Lung (tissue), 12 donors: Measurements from ENCODE around the gene SNX4. TPM values are rescaled to one million over a fixed set of nuclear protein-coding genes. Genes with fewer than 3 reads are reported as not detected.

ENCODE experiments used
- ATAC-seq: fragments of 200-7000 bp; cut with Tn5 transposase; one replicate; pipeline ENCODE4 v1.9.1; 2020; ENCODE audit warnings: moderate number of reproducible peaks; ENCODE audit not compliant: insufficient read depth, low FRiP score
- DNase-seq, 3 donors: peaks; one replicate each; pipeline ENCODE4 v3.0.0-alpha.2; 2013 to 2017
- H3K27ac ChIP-seq, 2 donors: one replicate each; pipeline ENCODE4 v1.5.1; 2013; ENCODE audit warnings: mild to moderate bottlenecking in 2 of 2, moderate library complexity in 2 of 2, control low read depth in 1 of 2, inconsistent platforms in 1 of 2, low read depth in 1 of 2, low read length in 1 of 2
- H3K27me3 ChIP-seq, 3 donors: one replicate each; pipeline ENCODE4 v1.5.1; 2013; ENCODE audit warnings: low read length in 2 of 3; ENCODE audit not compliant: control insufficient read depth in 3 of 3, insufficient read depth in 3 of 3
- H3K36me3 ChIP-seq, 4 donors: one replicate each; pipeline ENCODE4 v1.5.1; 2013; ENCODE audit warnings: low read length in 4 of 4, mild to moderate bottlenecking in 1 of 4, moderate library complexity in 1 of 4; ENCODE audit not compliant: control insufficient read depth in 4 of 4, insufficient read depth in 4 of 4
- H3K4me1 ChIP-seq, 5 donors: one replicate each; pipeline ENCODE4 v1.5.1; 2013; ENCODE audit warnings: low read length in 5 of 5, mild to moderate bottlenecking in 2 of 5, moderate library complexity in 1 of 5; ENCODE audit not compliant: control insufficient read depth in 5 of 5, insufficient read depth in 5 of 5
- H3K4me3 ChIP-seq: one replicate; pipeline ENCODE4 v1.5.1; 2013; ENCODE audit warnings: mild to moderate bottlenecking, control low read depth, moderate library complexity
- H3K9ac ChIP-seq, 2 donors: one replicate each; pipeline ENCODE4 v1.5.1; 2013; ENCODE audit warnings: low read length in 2 of 2, control low read depth in 1 of 2; ENCODE audit not compliant: insufficient read depth in 1 of 2
- H3K9me3 ChIP-seq, 4 donors: one replicate each; pipeline ENCODE4 v1.5.1; 2013; ENCODE audit warnings: low read length in 3 of 4, mild to moderate bottlenecking in 1 of 4, moderate library complexity in 1 of 4; ENCODE audit not compliant: control insufficient read depth in 4 of 4, insufficient read depth in 3 of 4
- CTCF ChIP-seq: IDR thresholded peaks from 2 replicates; pipeline ENCODE4 v1.5.1; 2012; ENCODE audit warnings: mild to moderate bottlenecking; ENCODE audit errors: control extremely low read depth, extremely low read depth
- WGBS, 2 donors: extraction: QIAGEN DNeasy Blood & Tissue Kit; methylation state at CpG; one replicate each; pipeline ENCODE4 v1.1.7; 2013; 5-methylcytosine and 5-hydroxymethylcytosine counted together
- polyA plus RNA-seq, 2 donors: library from polyadenylated mRNA; stranded (reverse); fragments of 200-250 nt; gene quantifications; one replicate each; pipeline ENCODE4 v1.2.1, GENCODE V29; 2013
- total RNA-seq, 2 donors: library from RNA; depleted of rRNA in 1 of 2; stranded (reverse); fragments of >200 nt in 1 of 2; gene quantifications; one replicate each; pipeline ENCODE4 v1.2.1, GENCODE V29; 2014 to 2021
- donor health status: control.
- donor health status: control.
- donor health status: Bipolar disorder and iron deficiency.
- donor health status: healthy.
- donor health status: DM: yes; HTN: yes; CAD: no.

The SNX4 gene
- total and polyA plus RNA-seq, 4 donors: 19.7 to 67.4 (median 30.7) TPM

GRCh38 chr3:125478326-125478725 lies 41.7 kb downstream of the SNX4 start:
- no peak overlapping the region for H3K4me3 ChIP-seq
- no peak overlapping the region for H3K9ac ChIP-seq
- ATAC-seq (no peak), DNase-seq (no peak)
- TF ChIP-seq CTCF: no peak
- no peaks in the 10 kb centered on the region for H3K27me3 ChIP-seq
- WGBS, 2 donors: 85 to 95% methylated on average over 2 of the region's 2 CpGs
- H3K9me3 ChIP-seq: no peaks in the 10 kb centered on the region
- H3K36me3 ChIP-seq: peaks cover 5 to 21% (median 9%) of the 10 kb centered on the region in 4 donors
- no peaks in the 10 kb centered on the region for H3K4me1 ChIP-seq
- no peak overlapping the region for H3K27ac ChIP-seq

- Histone ChIP-seq H3K4me3 (no peak overlapping the region), H3K27ac (no peak overlapping the region), H3K36me3 (peaks cover 5 to 26% (median 9%) of the 10 kb centered on the region in 4 donors)
Observed at GRCh38 chr3:125477701-125478100, 42.3 kb downstream of the SNX4 start.

GRCh38 chr3:125470671-125471070 lies 49.3 kb downstream of the SNX4 start:
- no peak overlapping the region for H3K9ac ChIP-seq
- H3K4me3 ChIP-seq: no peak overlapping the region
- no peak for TF ChIP-seq CTCF
- H3K4me1 ChIP-seq: no peaks in the 10 kb centered on the region
- H3K27ac ChIP-seq: no peak overlapping the region
- H3K27me3 ChIP-seq: no peaks in the 10 kb centered on the region
- ATAC-seq (no peak), DNase-seq (no peak)
- H3K9me3 ChIP-seq: no peaks in the 10 kb centered on the region
- H3K36me3 ChIP-seq: peaks cover 14 to 32% (median 16%) of the 10 kb centered on the region in 4 donors
- whole genome bisulfite sequencing, 2 donors: 42 to 79% methylated on average over 1 of the region's 1 CpG

More at GRCh38 chr3:125477701-125478100, 42.3 kb downstream of the SNX4 start:
- no peak for DNase-seq
- Histone ChIP-seq H3K4me1 (no peaks in the 10 kb centered on the region), H3K27me3 (no peaks in the 10 kb centered on the region), H3K9me3 (no peaks in the 10 kb centered on the region), H3K9ac (no peak overlapping the region)
- TF ChIP-seq CTCF: no peak
- no peak for ATAC-seq
- WGBS, 2 donors: 93 to 97% methylated on average over 1 of the region's 1 CpG

- Histone ChIP-seq H3K36me3 (peaks cover 9 to 24% (median 11%) of the 10 kb centered on the region in 4 donors), H3K27ac (no peak overlapping the region), H3K9ac (no peak overlapping the region), H3K4me3 (no peak overlapping the region), H3K27me3 (no peaks in the 10 kb centered on the region), H3K4me1 (peaks cover 0 to 5% (median 0%) of the 10 kb centered on the region in 5 donors), H3K9me3 (no peaks in the 10 kb centered on the region)
- no peak for ATAC-seq
- no peak for DNase-seq
- no peak for TF ChIP-seq CTCF
- WGBS, 2 donors: 75 to 76% methylated on average over 5 of the region's 5 CpGs
Observed at GRCh38 chr3:125462722-125463299, 57.2 kb downstream of the SNX4 start.
